SK-N-MC (cell line): ENCODE data around the gene CGREF1.

Experiments
- EZH2 ChIP-seq: fragments of 200-600 bp; sonication (generic); IDR thresholded peaks from one replicate; pipeline ENCODE4 v1.6.1; 2017; ENCODE audit warnings: antibody characterized with exemption
- POLR2AphosphoS5 ChIP-seq: IDR thresholded peaks from 2 replicates; pipeline ENCODE4 v1.6.1; 2012; ENCODE audit warnings: mild to moderate bottlenecking, low read depth, low read length, borderline replicate concordance

DNA sequence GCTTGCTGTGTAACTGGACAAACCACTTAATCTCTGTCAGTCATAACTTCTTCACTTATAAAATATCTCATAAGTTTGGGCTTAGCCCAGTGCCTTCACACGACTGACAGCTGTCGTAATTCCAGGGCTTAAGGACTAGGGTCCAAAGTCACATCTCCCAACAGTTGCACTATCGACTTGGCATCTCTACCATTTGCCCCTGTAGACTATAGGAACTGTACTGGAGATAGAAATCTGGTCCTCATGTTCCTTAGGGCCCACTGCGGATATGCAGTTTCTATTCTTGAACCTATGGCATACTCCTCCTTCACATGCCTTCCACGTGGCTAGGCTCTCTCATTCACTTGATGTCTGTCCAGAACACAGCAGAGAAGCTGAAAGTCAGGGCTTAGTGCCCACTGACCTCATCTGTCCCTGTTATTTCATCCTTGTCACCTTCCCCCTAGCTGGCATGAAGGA is 7.4 kb upstream of the CGREF1 start:
- TF ChIP-seq EZH2 = no peak
- TF ChIP-seq POLR2AphosphoS5 = no peak
